Epithelial cell of proximal tubule (primary cell): ENCODE measurements around the gene STXBP1. TPM values are rescaled to one million over a fixed set of nuclear protein-coding genes. Genes with fewer than 3 reads are reported as not detected.

Experiments used
- DNase-seq: peaks from one replicate; pipeline ENCODE4 v3.0.0-alpha.2; 2011; ENCODE audit warnings: low read depth
- H3K4me3 ChIP-seq: 2 replicates; pipeline ENCODE4 v1.5.1; 2011; ENCODE audit warnings: low read depth, mild to moderate bottlenecking, low read length
- CTCF ChIP-seq: conservative IDR thresholded peaks from 2 replicates; pipeline ENCODE4 v1.5.1; 2012; ENCODE audit warnings: low read depth, mild to moderate bottlenecking, low read length
- total RNA-seq: library from RNA; depleted of rRNA; stranded (reverse); fragments of >200 nt; gene quantifications from 2 replicates; pipeline ENCODE4 v1.2.3, GENCODE V29; 2015

STXBP1 gene
- total RNA-seq, 1 donor from 2014 or later: 14.6 TPM

- no peak overlapping the region for H3K4me3 ChIP-seq
- TF ChIP-seq CTCF: peak; percentile 90
- no peak for DNase-seq
These were observed 25.5 kb upstream of the STXBP1 start for GRCh38 chr9:127586537-127586936.

GRCh38 chr9:127587966-127588365 lies 24.1 kb upstream of the STXBP1 start:
- DNase-seq: no peak
- no peak overlapping the region for H3K4me3 ChIP-seq
- TF ChIP-seq CTCF: no peak

GRCh38 chr9:127588740-127589506 lies 23.2 kb upstream of the STXBP1 start:
- no peak for TF ChIP-seq CTCF
- no peak for DNase-seq

GRCh38 chr9:127589955-127590370 lies 22.1 kb upstream of the STXBP1 start:
- DNase-seq: no peak
- no peak overlapping the region for H3K4me3 ChIP-seq
- peak; percentile 88 for TF ChIP-seq CTCF

More at GRCh38 chr9:127588740-127589506, 23.2 kb upstream of the STXBP1 start:
- H3K4me3 ChIP-seq: no peak overlapping the region

- DNase-seq: no peak
- no peak for TF ChIP-seq CTCF
- no peak overlapping the region for H3K4me3 ChIP-seq
These were observed 16.5 kb upstream of the STXBP1 start for GRCh38 chr9:127595611-127596010.

GRCh38 chr9:127598839-127599549 lies 13.1 kb upstream of the STXBP1 start:
- H3K4me3 ChIP-seq: no peak overlapping the region
- no peak for TF ChIP-seq CTCF
- no peak for DNase-seq

- no peak overlapping the region for H3K4me3 ChIP-seq
- TF ChIP-seq CTCF: no peak
- DNase-seq: no peak
These were observed 12.6 kb upstream of the STXBP1 start for GRCh38 chr9:127599550-127599891.
